ENCODE data around the gene GNPDA1.

- TF ChIP-seq, protein P1, sequence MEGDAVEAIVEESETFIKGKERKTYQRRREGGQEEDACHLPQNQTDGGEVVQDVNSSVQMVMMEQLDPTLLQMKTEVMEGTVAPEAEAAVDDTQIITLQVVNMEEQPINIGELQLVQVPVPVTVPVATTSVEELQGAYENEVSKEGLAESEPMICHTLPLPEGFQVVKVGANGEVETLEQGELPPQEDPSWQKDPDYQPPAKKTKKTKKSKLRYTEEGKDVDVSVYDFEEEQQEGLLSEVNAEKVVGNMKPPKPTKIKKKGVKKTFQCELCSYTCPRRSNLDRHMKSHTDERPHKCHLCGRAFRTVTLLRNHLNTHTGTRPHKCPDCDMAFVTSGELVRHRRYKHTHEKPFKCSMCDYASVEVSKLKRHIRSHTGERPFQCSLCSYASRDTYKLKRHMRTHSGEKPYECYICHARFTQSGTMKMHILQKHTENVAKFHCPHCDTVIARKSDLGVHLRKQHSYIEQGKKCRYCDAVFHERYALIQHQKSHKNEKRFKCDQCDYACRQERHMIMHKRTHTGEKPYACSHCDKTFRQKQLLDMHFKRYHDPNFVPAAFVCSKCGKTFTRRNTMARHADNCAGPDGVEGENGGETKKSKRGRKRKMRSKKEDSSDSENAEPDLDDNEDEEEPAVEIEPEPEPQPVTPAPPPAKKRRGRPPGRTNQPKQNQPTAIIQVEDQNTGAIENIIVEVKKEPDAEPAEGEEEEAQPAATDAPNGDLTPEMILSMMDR (IDR thresholded peaks at IDR 0.05), result no peak
- TF ChIP-seq POLR2A (IDR thresholded peaks at IDR 0.05), result no peak
These were observed 1.1 kb downstream of the GNPDA1 start for GRCh38 chr5:142011572-142012185.
